IMR-90 (cell line): ENCODE data around the gene FAM83G. TPM values are rescaled to one million over a fixed set of nuclear protein-coding genes. Genes with fewer than 3 reads are reported as not detected.

Experiments used
- ATAC-seq: fragments of 200-7000 bp; cut with Tn5 transposase; 2 replicates; pipeline ENCODE4 v1.9.1; 2020; ENCODE audit warnings: low read depth, mild to moderate bottlenecking, moderate library complexity
- BruUV-seq: library from RNA; stranded (reverse); fragments of 400-500 nt; replicated peaks from 2 replicates; lab custom pipeline; 2021; lab: Mats Ljungman, UMichigan
- CTCF ChIA-PET: fragments of 300-600 bp; formaldehyde crosslinking; extraction: SDS; loops from one replicate; lab custom pipeline; 2021; ENCODE audit warnings: antibody characterized with exemption; lab: Yijun Ruan, JAX
- POLR2A ChIA-PET: fragments of 300-600 bp; sonication (Branson Sonifier 250); formaldehyde crosslinking; loops from one replicate; lab custom pipeline; 2022; ENCODE audit warnings: antibody characterized with exemption; ENCODE audit not compliant: unreplicated experiment; lab: Charles Lee
- DNase-seq: peaks from one replicate; pipeline ENCODE4 v3.0.0; 2013
- H2AFZ ChIP-seq: replicated peaks from 2 replicates; pipeline ENCODE3; 2013; ENCODE audit warnings: low read length, mild to moderate bottlenecking; ENCODE audit not compliant: poor library complexity
- H2AK5ac ChIP-seq: 2 replicates; pipeline ENCODE4 v1.6.1; 2013; ENCODE audit warnings: low read depth, low read length, inconsistent platforms
- H2AK9ac ChIP-seq: replicated peaks from 2 replicates; pipeline ENCODE3; 2013; ENCODE audit warnings: mild to moderate bottlenecking, low read depth, low read length, moderate library complexity; ENCODE audit not compliant: poor library complexity
- H2BK120ac ChIP-seq: 2 replicates; pipeline ENCODE4 v1.6.1; 2013; ENCODE audit warnings: low read depth, low read length, inconsistent platforms
- H2BK15ac ChIP-seq: 3 replicates; pipeline ENCODE4 v1.6.1; 2013; ENCODE audit warnings: low read depth, low read length, inconsistent platforms
- H2BK20ac ChIP-seq: 2 replicates; pipeline ENCODE4 v1.6.1; 2013; ENCODE audit warnings: low read depth, mild to moderate bottlenecking, inconsistent platforms, low read length, moderate library complexity
- H2BK5ac ChIP-seq: 2 replicates; pipeline ENCODE4 v1.6.1; 2013; ENCODE audit warnings: mild to moderate bottlenecking, low read depth, low read length, inconsistent platforms; ENCODE audit not compliant: poor library complexity, severe bottlenecking
- H3K14ac ChIP-seq: replicated peaks from 2 replicates; pipeline ENCODE4 v1.6.1; 2013; ENCODE audit warnings: low read depth, low read length, inconsistent platforms
- H3K18ac ChIP-seq: 2 replicates; pipeline ENCODE4 v1.6.1; 2013; ENCODE audit warnings: low read depth, low read length, control low read depth
- H3K23ac ChIP-seq: 2 replicates; pipeline ENCODE4 v1.6.1; 2013; ENCODE audit warnings: low read depth, low read length, inconsistent platforms
- H3K27ac ChIP-seq: 2 replicates; pipeline ENCODE4 v1.5.1; 2013; ENCODE audit warnings: mild to moderate bottlenecking, control low read depth, low read length; ENCODE audit not compliant: insufficient read depth
- H3K27me3 ChIP-seq: 2 replicates; pipeline ENCODE4 v1.6.1; 2013; ENCODE audit warnings: low read length; ENCODE audit not compliant: control insufficient read depth, insufficient read depth
- H3K36me3 ChIP-seq: 2 replicates; pipeline ENCODE4 v1.6.1; 2013; ENCODE audit warnings: low read length, mixed read lengths; ENCODE audit not compliant: control insufficient read depth, insufficient read depth
- H3K4ac ChIP-seq: 2 replicates; pipeline ENCODE4 v1.6.1; 2013; ENCODE audit warnings: low read depth, low read length, inconsistent platforms
- H3K4me1 ChIP-seq: 2 replicates; pipeline ENCODE4 v1.6.1; 2013; ENCODE audit warnings: low read length, mixed read lengths; ENCODE audit not compliant: control insufficient read depth, insufficient read depth
- H3K4me2 ChIP-seq: 2 replicates; pipeline ENCODE4 v1.6.1; 2013; ENCODE audit warnings: low read depth, mild to moderate bottlenecking, control low read depth, low read length, moderate library complexity
- H3K4me3 ChIP-seq: 2 replicates; pipeline ENCODE4 v1.5.1; 2013; ENCODE audit warnings: low read depth, mild to moderate bottlenecking, control low read depth, low read length, moderate library complexity; ENCODE audit not compliant: insufficient read depth
- H3K56ac ChIP-seq: 2 replicates; pipeline ENCODE4 v1.6.1; 2013; ENCODE audit warnings: low read length, inconsistent platforms; ENCODE audit not compliant: insufficient read depth; ENCODE audit errors: extremely low read depth
- H3K79me1 ChIP-seq, 2 experiments: 2 replicates each; pipeline ENCODE4 v1.6.1; 2013; ENCODE audit warnings: low read length in 2 of 2, inconsistent platforms in 1 of 2, low read depth in 1 of 2
- H3K9ac ChIP-seq: 2 replicates; pipeline ENCODE4 v1.6.1; 2013; ENCODE audit warnings: low read depth, low read length, control low read depth
- H3K9me1 ChIP-seq: 2 replicates; pipeline ENCODE4 v1.6.1; 2013; ENCODE audit warnings: low read length, inconsistent platforms; ENCODE audit not compliant: insufficient read depth
- H3K9me3 ChIP-seq: 2 replicates; pipeline ENCODE4 v1.6.1; 2013; ENCODE audit warnings: low read length; ENCODE audit not compliant: control insufficient read depth, insufficient read depth
- H4K20me1 ChIP-seq: 2 replicates; pipeline ENCODE4 v1.6.1; 2013; ENCODE audit warnings: low read length, inconsistent platforms; ENCODE audit not compliant: insufficient read depth
- H4K5ac ChIP-seq: 2 replicates; pipeline ENCODE4 v1.6.1; 2013; ENCODE audit warnings: mild to moderate bottlenecking, low read depth, low read length, control low read depth
- H4K8ac ChIP-seq, 2 experiments: 2 replicates each; pipeline ENCODE4 v1.6.1; 2013; ENCODE audit warnings: low read depth in 2 of 2, low read length in 2 of 2, control low read depth in 1 of 2, inconsistent platforms in 1 of 2
- H4K91ac ChIP-seq: 2 replicates; pipeline ENCODE4 v1.6.1; 2013; ENCODE audit warnings: low read depth, low read length, inconsistent platforms; ENCODE audit not compliant: insufficient read depth
- BHLHE40 ChIP-seq: fragments of 150-350 bp; IDR thresholded peaks from 2 replicates; pipeline ENCODE4 v1.6.1; 2016; ENCODE audit warnings: mild to moderate bottlenecking, low read depth, low read length
- CEBPB ChIP-seq: IDR thresholded peaks from 2 replicates; pipeline ENCODE4 v1.6.1; 2012; ENCODE audit warnings: low read depth, low read length, improper control_type of control experiment
- CHD1 ChIP-seq: IDR thresholded peaks from 2 replicates; pipeline ENCODE4 v1.6.1; 2012; ENCODE audit warnings: low read depth, low read length, improper control_type of control experiment
- CTCF ChIP-seq: conservative IDR thresholded peaks from 2 replicates; pipeline ENCODE4 v1.5.1; 2012; ENCODE audit warnings: mild to moderate bottlenecking, low read depth, low read length, improper control_type of control experiment
- ELK1 ChIP-seq: fragments of 150-350 bp; IDR thresholded peaks from 2 replicates; pipeline ENCODE4 v1.6.1; 2016; ENCODE audit warnings: low read depth, mild to moderate bottlenecking, low read length, moderate library complexity, borderline replicate concordance
- FOS ChIP-seq: fragments of 150-350 bp; IDR thresholded peaks from 2 replicates; pipeline ENCODE4 v1.6.1; 2016; ENCODE audit warnings: low read depth, low read length
- MAFK ChIP-seq: IDR thresholded peaks from 2 replicates; pipeline ENCODE4 v1.6.1; 2012; ENCODE audit warnings: low read depth, low read length, improper control_type of control experiment
- MAZ ChIP-seq: IDR thresholded peaks from 2 replicates; pipeline ENCODE4 v1.6.1; 2012; ENCODE audit warnings: low read depth, mild to moderate bottlenecking, low read length, improper control_type of control experiment, moderate library complexity, borderline replicate concordance
- MXI1 ChIP-seq: IDR thresholded peaks from 2 replicates; pipeline ENCODE4 v1.6.1; 2012; ENCODE audit warnings: low read depth, mild to moderate bottlenecking, low read length, moderate library complexity, borderline replicate concordance
- NFE2L2 ChIP-seq: fragments of 150-350 bp; IDR thresholded peaks from 2 replicates; pipeline ENCODE4 v1.6.1; 2016; ENCODE audit warnings: low read depth, mild to moderate bottlenecking, low read length
- POLR2A ChIP-seq: IDR thresholded peaks from 2 replicates; pipeline ENCODE4 v1.6.1; 2012; ENCODE audit warnings: mild to moderate bottlenecking, low read depth, low read length
- RAD21 ChIP-seq: IDR thresholded peaks from 2 replicates; pipeline ENCODE4 v1.6.1; 2012; ENCODE audit warnings: low read length, improper control_type of control experiment
- RCOR1 ChIP-seq: IDR thresholded peaks from 2 replicates; pipeline ENCODE4 v1.6.1; 2012; ENCODE audit warnings: mild to moderate bottlenecking, low read length, improper control_type of control experiment; ENCODE audit not compliant: insufficient replicate concordance
- RFX5 ChIP-seq: IDR thresholded peaks from 2 replicates; pipeline ENCODE4 v1.8.0; 2012; ENCODE audit warnings: low read depth, mild to moderate bottlenecking, low read length, moderate library complexity
- SMC3 ChIP-seq: fragments of 150-350 bp; IDR thresholded peaks from 2 replicates; pipeline ENCODE4 v1.6.1; 2016; ENCODE audit warnings: low read depth, mild to moderate bottlenecking, antibody characterized with exemption, low read length, moderate library complexity
- USF2 ChIP-seq: fragments of 150-350 bp; IDR thresholded peaks from 2 replicates; pipeline ENCODE4 v1.6.1; 2017; ENCODE audit warnings: mild to moderate bottlenecking, antibody characterized with exemption, low read length, low read depth
- WGBS, 2 experiments: methylation state at CpG; one replicate each; pipeline versions ENCODE4 v1.1.5 to v1.1.7; 2013; ENCODE audit warnings: missing lambda C conversion rate in 2 of 2; ENCODE audit not compliant: insufficient read length in 1 of 2; ENCODE audit errors: extremely low coverage in 2 of 2; 5-methylcytosine and 5-hydroxymethylcytosine counted together
- dilution Hi-C: fragments of 300-500 bp; cut with HindIII; formaldehyde crosslinking; loops from one replicate; pipeline ENCODE4 v1.14.3; 2018; ENCODE audit warnings: low sequenced_read_pairs; ENCODE audit not compliant: unreplicated experiment
- in situ Hi-C: fragments of 300-500 bp; cut with MboI; formaldehyde crosslinking; loops from 3 replicates; pipeline ENCODE4 v1.14.3; 2019; ENCODE audit warnings: low sequenced_read_pairs, inconsistent platforms, mixed read lengths
- intact Hi-C: fragments of 100-400 bp; cut with micrococcal nuclease; formaldehyde crosslinking; loops from 2 replicates; pipeline ENCODE4 v1.10.0; 2022
- polyA plus RNA-seq, 3 experiments: library from polyadenylated mRNA; depleted of rRNA; stranded (reverse); fragments of >200 nt; gene quantifications; 2 replicates each; pipeline ENCODE4 v1.2.3, GENCODE V29; 2012; ENCODE audit warnings: low replicate concordance in 1 of 3
- total RNA-seq: library from RNA; depleted of rRNA; stranded (reverse); fragments of >200 nt; gene quantifications from 2 replicates; pipeline ENCODE4 v1.2.3, GENCODE V29; 2012

FAM83G gene
- total and polyA plus RNA-seq, 2 of the 4 experiments (the other 2 are of a cell fraction): 9.5 to 12.6 TPM

GRCh38 chr17:18987862-18988545, 16.6 kb downstream of the FAM83G start:
- no peak for TF ChIP-seq NFE2L2
- TF ChIP-seq MAZ: no peak
- no peak for TF ChIP-seq FOS
- TF ChIP-seq MAFK: no peak
- TF ChIP-seq ELK1: no peak
- TF ChIP-seq USF2: no peak
- no peak for TF ChIP-seq CEBPB
- TF ChIP-seq RFX5: no peak
- TF ChIP-seq SMC3: no peak
- TF ChIP-seq RAD21: no peak
- TF ChIP-seq POLR2A: no peak
- no peak for TF ChIP-seq CHD1
- no peak for TF ChIP-seq BHLHE40
- TF ChIP-seq CTCF: no peak
- TF ChIP-seq MXI1: no peak
- TF ChIP-seq RCOR1: no peak
- 94% methylated on average over 6 of the region's 14 CpGs; no CpG with 5 or more reads in 1 of the 2 experiments for WGBS, 2 experiments
- H4K91ac ChIP-seq: no peak overlapping the region
- ChIA-PET POLR2A (no interaction called here), CTCF (no interaction called here)
- peaks cover 21% of the 10 kb centered on the region for H4K20me1 ChIP-seq
- H3K14ac ChIP-seq: no peak overlapping the region
- H3K9me3 ChIP-seq: no peaks in the 10 kb centered on the region
- DNase-seq (no peak), ATAC-seq (no peak)
- dilution Hi-C loops: no loop called here
- no peak overlapping the region for H3K18ac ChIP-seq
- no peak overlapping the region for H2AFZ ChIP-seq
- intact Hi-C loops: no loop called here
- no peaks in the 10 kb centered on the region for H3K4me1 ChIP-seq
- H3K27me3 ChIP-seq: no peaks in the 10 kb centered on the region
- in situ Hi-C loops: no loop called here
- no peak overlapping the region for H3K9ac ChIP-seq
- H3K79me1 ChIP-seq: peaks cover 17 to 63% of the 10 kb centered on the region in 2 experiments; a peak in 3 of 4 replicates
- H2BK15ac ChIP-seq: no peak overlapping the region
- no peak overlapping the region for H2AK5ac ChIP-seq
- H3K36me3 ChIP-seq: peaks cover 28% of the 10 kb centered on the region
- H3K9me1 ChIP-seq: peaks cover under 1% of the 10 kb centered on the region; the same call in 1 of the 2 replicates
- H3K4ac ChIP-seq: no peak overlapping the region
- no peak overlapping the region for H4K5ac ChIP-seq
- no peak overlapping the region for H3K4me3 ChIP-seq
- BruUV-seq: no TSS peak
- H2AK9ac ChIP-seq: no peak overlapping the region
- H3K4me2 ChIP-seq: no peak overlapping the region
- no peak overlapping the region for H3K27ac ChIP-seq
- no peak overlapping the region for H4K8ac ChIP-seq
- no peak overlapping the region for H2BK20ac ChIP-seq
- no peak overlapping the region for H2BK5ac ChIP-seq
- no peak overlapping the region for H3K56ac ChIP-seq
- H2BK120ac ChIP-seq: no peak overlapping the region
- no peak overlapping the region for H3K23ac ChIP-seq
